K562 (cell line): ENCODE measurements around the gene SLC25A18. TPM values are rescaled to one million over a fixed set of nuclear protein-coding genes. Genes with fewer than 3 reads are reported as not detected.

Experiments
- BACH1 ChIP-seq: fragments of 200-800 bp; sonication (Bioruptor generic); IDR thresholded peaks from 2 replicates; pipeline ENCODE4 v1.6.1; 2016; ENCODE audit warnings: missing genetic modification characterization, missing compliant biosample characterization
- BHLHE40 ChIP-seq: IDR thresholded peaks from 2 replicates; pipeline ENCODE4 v1.6.1; 2011; ENCODE audit warnings: low read length, improper control_type of control experiment
- CC2D1A ChIP-seq: fragments of 450-650 bp; IDR thresholded peaks from 2 replicates; pipeline ENCODE4 v1.6.1; 2017; ENCODE audit warnings: mild to moderate bottlenecking
- KDM1A ChIP-seq, 2 experiments: fragments of 450-650 bp; IDR thresholded peaks; 2 replicates each; pipeline ENCODE4 v1.6.1; 2016; ENCODE audit warnings: mild to moderate bottlenecking in 2 of 2
- NFATC3 ChIP-seq: fragments of 450-650 bp; IDR thresholded peaks from 2 replicates; pipeline ENCODE4 v1.6.1; 2017; ENCODE audit warnings: mild to moderate bottlenecking
- OTX1 ChIP-seq: fragments of 450-650 bp; formaldehyde crosslinking; IDR thresholded peaks from 2 replicates; pipeline ENCODE4 v1.4.0; 2022; ENCODE audit warnings: mild to moderate bottlenecking
- RAD21 ChIP-seq, 2 experiments: fragments of 250-450 bp in 1 of 2; fragments of 450-650 bp in 1 of 2; sonication (Bioruptor Pico) in 1 of 2; formaldehyde crosslinking in 1 of 2; IDR thresholded peaks in 1 of 2; conservative IDR thresholded peaks in 1 of 2; 2 replicates each; pipeline versions ENCODE4 v1.4.0 to v1.8.0; 2020 to 2022; ENCODE audit warnings: mild to moderate bottlenecking in 2 of 2, moderate library complexity in 1 of 2
- SAFB ChIP-seq: fragments of 200-400 bp; formaldehyde crosslinking; IDR thresholded peaks from 2 replicates; pipeline ENCODE4 v1.6.1; 2017; ENCODE audit warnings: low read depth, low read length, borderline replicate concordance
- SIRT6 ChIP-seq: IDR thresholded peaks from one replicate; pipeline ENCODE4 v1.6.1; 2012; ENCODE audit warnings: low read depth, mild to moderate bottlenecking, control low read depth, inconsistent platforms, low read length, moderate library complexity
- SMAD2 ChIP-seq: fragments of 150-350 bp; IDR thresholded peaks from 2 replicates; pipeline ENCODE4 v1.6.1; 2014; ENCODE audit warnings: low read depth, mild to moderate bottlenecking, low read length
- ZNF253 ChIP-seq: fragments of 250-450 bp; sonication (Bioruptor Pico); conservative IDR thresholded peaks from 2 replicates; pipeline ENCODE4 v1.6.1; 2021; ENCODE audit warnings: mild to moderate bottlenecking
- polyA plus RNA-seq, 8 experiments: library from polyadenylated mRNA; depleted of rRNA in 4 of 8; stranded (reverse) in 5 of 8; unstranded in 3 of 8; fragments of >200 nt; fragmentation: Nextera tagmentation in 2 of 8; fragmentation: Illumina TruSeq in 1 of 8; extraction: Ambion mirVana in 2 of 8; extraction: Trizol in 1 of 8; gene quantifications; 2 replicates each; pipeline versions ENCODE4 v1.2.1 to v1.2.3, GENCODE V29; 2011 to 2014; ENCODE audit warnings: inconsistent platforms in 1 of 8, missing spikeins in 1 of 8
- total RNA-seq, 7 experiments: library from RNA; depleted of rRNA in 6 of 7; stranded (reverse); fragments of >200 nt in 6 of 7; fragmentation: Illumina TruSeq in 2 of 7; extraction: Trizol in 2 of 7; gene quantifications; 2 replicates each; pipeline versions ENCODE4 v1.2.1 to v1.2.3, GENCODE V29; 2011 to 2021; ENCODE audit warnings: low replicate concordance in 1 of 7
- TF ChIP-seq, protein P1 (sequence below): fragments of 450-650 bp; formaldehyde crosslinking; IDR thresholded peaks from 2 replicates; pipeline ENCODE4 v1.4.0; 2020; ENCODE audit warnings: mild to moderate bottlenecking, mixed read lengths
- TF ChIP-seq, protein P2 (sequence below): fragments of 200-800 bp; sonication (Bioruptor generic); IDR thresholded peaks from 2 replicates; pipeline ENCODE4 v1.6.1; 2017; ENCODE audit warnings: missing genetic modification characterization, missing compliant biosample characterization
- TF ChIP-seq, protein P3 (sequence below): IDR thresholded peaks from 2 replicates; pipeline ENCODE4 v1.6.1; 2011; ENCODE audit not compliant: insufficient read length; ENCODE audit errors: extremely low read depth
- TF ChIP-seq, protein P4 (sequence below): fragments of 250-450 bp; sonication (Bioruptor Pico); IDR thresholded peaks from 2 replicates; pipeline ENCODE4 v1.5.0; 2020; ENCODE audit warnings: mild to moderate bottlenecking, borderline replicate concordance
- TF ChIP-seq, protein P5 (sequence below), 3 experiments: IDR thresholded peaks in 2 of 3; conservative IDR thresholded peaks in 1 of 3; 2 replicates each; pipeline ENCODE4 v1.5.1; 2011 to 2012; ENCODE audit warnings: low read length in 3 of 3, mild to moderate bottlenecking in 3 of 3, control low read depth in 2 of 3, improper control_type of control experiment in 1 of 3, inconsistent platforms in 1 of 3, low read depth in 1 of 3, mixed read lengths in 1 of 3, moderate library complexity in 1 of 3; ENCODE audit not compliant: insufficient read depth in 2 of 3

The SLC25A18 gene
- total and polyA plus RNA-seq, 9 of the 15 experiments (the other 6 are each of a cell fraction or from before 2014, with no cell fraction given): 0.04 TPM; not detected in 8

DNA sequence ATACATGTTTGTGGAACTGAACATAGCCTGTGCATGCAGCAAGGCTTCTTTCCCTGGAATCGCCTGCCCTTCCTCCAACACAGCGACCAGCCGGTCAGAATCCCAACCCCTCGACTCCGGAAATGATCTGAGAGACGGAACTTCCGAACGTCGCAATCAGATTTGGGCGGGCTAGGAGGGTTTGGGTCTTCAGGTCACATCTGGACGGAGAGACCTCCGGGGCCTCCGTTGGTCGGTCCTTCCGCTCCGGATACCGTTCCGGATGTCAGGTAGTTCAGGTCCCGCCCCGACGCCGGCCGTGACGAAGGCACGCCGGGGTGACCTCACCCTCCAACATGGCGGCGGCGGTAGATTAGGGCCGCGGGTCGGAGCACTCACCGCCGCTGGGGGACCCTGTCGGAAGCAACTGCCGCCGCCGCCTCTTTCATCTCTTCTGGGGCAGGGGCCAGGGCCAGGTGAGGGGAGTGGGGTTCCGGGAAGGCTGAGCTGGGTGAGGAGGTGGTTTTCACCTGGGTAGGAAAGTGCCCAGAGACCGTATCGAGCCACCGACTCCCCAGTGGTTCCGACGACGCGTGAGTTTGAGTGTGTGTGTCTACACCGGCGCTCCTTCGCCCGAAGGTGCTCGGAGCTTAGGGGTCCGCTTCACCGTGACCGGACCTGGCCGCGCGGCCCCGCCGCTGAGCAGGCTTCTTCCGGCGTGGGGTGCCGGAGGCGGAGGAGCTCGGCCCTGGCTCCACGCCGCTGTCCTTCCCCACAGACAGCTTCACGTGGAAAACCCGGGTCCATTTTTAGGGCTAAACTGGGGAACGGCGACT, 75.3 kb downstream of the SLC25A18 start, which contains the start of gene BCL2L13 (continued):
- TF ChIP-seq RAD21 (CRISPR knock-in tag; conservative IDR thresholded peaks at IDR 0.05 in 1 of 2, IDR thresholded peaks at IDR 0.05 in 1 of 2) (peak in 1 of 2 experiments; percentile 17; a peak in 1 of 4 replicates), CC2D1A (peak; percentile 51; the same call in 1 of the 2 replicates), KDM1A (IDR thresholded peaks at IDR 0.05) (no peak), BACH1 (tag) (no peak), OTX1 (CRISPR knock-in tag) (peak; percentile 11; the same call in 1 of the 2 replicates), BHLHE40 (no peak), NFATC3 (no peak), SAFB (no peak; the same call in 1 of the 2 replicates), ZNF253 (CRISPR knock-in tag) (0 out of 2 replicates have a peak, but pooled peaks have one; percentile 41), SMAD2 (no peak), SIRT6 (no peak)
- TF ChIP-seq, protein P1, sequence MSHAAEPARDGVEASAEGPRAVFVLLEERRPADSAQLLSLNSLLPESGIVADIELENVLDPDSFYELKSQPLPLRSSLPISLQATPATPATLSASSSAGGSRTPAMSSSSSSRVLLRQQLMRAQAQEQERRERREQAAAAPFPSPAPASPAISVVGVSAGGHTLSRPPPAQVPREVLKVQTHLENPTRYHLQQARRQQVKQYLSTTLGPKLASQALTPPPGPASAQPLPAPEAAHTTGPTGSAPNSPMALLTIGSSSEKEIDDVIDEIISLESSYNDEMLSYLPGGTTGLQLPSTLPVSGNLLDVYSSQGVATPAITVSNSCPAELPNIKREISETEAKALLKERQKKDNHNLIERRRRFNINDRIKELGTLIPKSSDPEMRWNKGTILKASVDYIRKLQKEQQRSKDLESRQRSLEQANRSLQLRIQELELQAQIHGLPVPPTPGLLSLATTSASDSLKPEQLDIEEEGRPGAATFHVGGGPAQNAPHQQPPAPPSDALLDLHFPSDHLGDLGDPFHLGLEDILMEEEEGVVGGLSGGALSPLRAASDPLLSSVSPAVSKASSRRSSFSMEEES (CRISPR knock-in tag): no peak
- TF ChIP-seq, protein P2, sequence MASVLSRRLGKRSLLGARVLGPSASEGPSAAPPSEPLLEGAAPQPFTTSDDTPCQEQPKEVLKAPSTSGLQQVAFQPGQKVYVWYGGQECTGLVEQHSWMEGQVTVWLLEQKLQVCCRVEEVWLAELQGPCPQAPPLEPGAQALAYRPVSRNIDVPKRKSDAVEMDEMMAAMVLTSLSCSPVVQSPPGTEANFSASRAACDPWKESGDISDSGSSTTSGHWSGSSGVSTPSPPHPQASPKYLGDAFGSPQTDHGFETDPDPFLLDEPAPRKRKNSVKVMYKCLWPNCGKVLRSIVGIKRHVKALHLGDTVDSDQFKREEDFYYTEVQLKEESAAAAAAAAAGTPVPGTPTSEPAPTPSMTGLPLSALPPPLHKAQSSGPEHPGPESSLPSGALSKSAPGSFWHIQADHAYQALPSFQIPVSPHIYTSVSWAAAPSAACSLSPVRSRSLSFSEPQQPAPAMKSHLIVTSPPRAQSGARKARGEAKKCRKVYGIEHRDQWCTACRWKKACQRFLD (CRISPR knock-in tag): peak; percentile 52; the same call in 1 of the 2 replicates
- TF ChIP-seq, protein P3, sequence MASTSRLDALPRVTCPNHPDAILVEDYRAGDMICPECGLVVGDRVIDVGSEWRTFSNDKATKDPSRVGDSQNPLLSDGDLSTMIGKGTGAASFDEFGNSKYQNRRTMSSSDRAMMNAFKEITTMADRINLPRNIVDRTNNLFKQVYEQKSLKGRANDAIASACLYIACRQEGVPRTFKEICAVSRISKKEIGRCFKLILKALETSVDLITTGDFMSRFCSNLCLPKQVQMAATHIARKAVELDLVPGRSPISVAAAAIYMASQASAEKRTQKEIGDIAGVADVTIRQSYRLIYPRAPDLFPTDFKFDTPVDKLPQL: no peak
- TF ChIP-seq, protein P4, sequence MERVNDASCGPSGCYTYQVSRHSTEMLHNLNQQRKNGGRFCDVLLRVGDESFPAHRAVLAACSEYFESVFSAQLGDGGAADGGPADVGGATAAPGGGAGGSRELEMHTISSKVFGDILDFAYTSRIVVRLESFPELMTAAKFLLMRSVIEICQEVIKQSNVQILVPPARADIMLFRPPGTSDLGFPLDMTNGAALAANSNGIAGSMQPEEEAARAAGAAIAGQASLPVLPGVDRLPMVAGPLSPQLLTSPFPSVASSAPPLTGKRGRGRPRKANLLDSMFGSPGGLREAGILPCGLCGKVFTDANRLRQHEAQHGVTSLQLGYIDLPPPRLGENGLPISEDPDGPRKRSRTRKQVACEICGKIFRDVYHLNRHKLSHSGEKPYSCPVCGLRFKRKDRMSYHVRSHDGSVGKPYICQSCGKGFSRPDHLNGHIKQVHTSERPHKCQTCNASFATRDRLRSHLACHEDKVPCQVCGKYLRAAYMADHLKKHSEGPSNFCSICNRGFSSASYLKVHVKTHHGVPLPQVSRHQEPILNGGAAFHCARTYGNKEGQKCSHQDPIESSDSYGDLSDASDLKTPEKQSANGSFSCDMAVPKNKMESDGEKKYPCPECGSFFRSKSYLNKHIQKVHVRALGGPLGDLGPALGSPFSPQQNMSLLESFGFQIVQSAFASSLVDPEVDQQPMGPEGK (CRISPR knock-in tag): peak; percentile 7; the same call in 1 of the 2 replicates
- TF ChIP-seq, protein P5, sequence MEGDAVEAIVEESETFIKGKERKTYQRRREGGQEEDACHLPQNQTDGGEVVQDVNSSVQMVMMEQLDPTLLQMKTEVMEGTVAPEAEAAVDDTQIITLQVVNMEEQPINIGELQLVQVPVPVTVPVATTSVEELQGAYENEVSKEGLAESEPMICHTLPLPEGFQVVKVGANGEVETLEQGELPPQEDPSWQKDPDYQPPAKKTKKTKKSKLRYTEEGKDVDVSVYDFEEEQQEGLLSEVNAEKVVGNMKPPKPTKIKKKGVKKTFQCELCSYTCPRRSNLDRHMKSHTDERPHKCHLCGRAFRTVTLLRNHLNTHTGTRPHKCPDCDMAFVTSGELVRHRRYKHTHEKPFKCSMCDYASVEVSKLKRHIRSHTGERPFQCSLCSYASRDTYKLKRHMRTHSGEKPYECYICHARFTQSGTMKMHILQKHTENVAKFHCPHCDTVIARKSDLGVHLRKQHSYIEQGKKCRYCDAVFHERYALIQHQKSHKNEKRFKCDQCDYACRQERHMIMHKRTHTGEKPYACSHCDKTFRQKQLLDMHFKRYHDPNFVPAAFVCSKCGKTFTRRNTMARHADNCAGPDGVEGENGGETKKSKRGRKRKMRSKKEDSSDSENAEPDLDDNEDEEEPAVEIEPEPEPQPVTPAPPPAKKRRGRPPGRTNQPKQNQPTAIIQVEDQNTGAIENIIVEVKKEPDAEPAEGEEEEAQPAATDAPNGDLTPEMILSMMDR (IDR thresholded peaks at IDR 0.05 in 2 of 3, conservative IDR thresholded peaks at IDR 0.05 in 1 of 3; ENCODE audit: insufficient read depth in 2 of 3, low read depth in 1 of 3, low read length in 3 of 3): no peak; a peak in 2 of 6 replicates
